Limb (tissue), 2 donors: ENCODE data around the gene ZNF397.
A peak's percentile ranks its signal among the peaks of the same experiment; 100 is the strongest.

Experiments
- DNase-seq, 2 donors: peaks; one replicate each; pipeline ENCODE4 v3.0.0-alpha.2; 2016; ENCODE audit errors: extremely low spot score in 2 of 2

ZNF397 gene

GRCh38 chr18:35290094-35290735, 49.4 kb downstream of the ZNF397 start, which contains the start of gene ZSCAN30:
Gene ZSCAN30, minus strand, starts transcription at chr18:35290229. Its CDS starts 25,877 bp downstream, at chr18:35264352.
- DNase-seq: peak; percentile 96 to 100

- DNase-seq: no peak
These were observed 50.3 kb downstream of the ZNF397 start for GRCh38 chr18:35291166-35291565.

GRCh38 chr18:35296060-35296459, 55.2 kb downstream of the ZNF397 start:
- no peak for DNase-seq

GRCh38 chr18:35303610-35304009, 62.8 kb downstream of the ZNF397 start:
- DNase-seq: no peak

GRCh38 chr18:35306588-35307250, 65.9 kb downstream of the ZNF397 start:
- DNase-seq: no peak
